ENCODE data around the gene ZSCAN22.

DNA sequence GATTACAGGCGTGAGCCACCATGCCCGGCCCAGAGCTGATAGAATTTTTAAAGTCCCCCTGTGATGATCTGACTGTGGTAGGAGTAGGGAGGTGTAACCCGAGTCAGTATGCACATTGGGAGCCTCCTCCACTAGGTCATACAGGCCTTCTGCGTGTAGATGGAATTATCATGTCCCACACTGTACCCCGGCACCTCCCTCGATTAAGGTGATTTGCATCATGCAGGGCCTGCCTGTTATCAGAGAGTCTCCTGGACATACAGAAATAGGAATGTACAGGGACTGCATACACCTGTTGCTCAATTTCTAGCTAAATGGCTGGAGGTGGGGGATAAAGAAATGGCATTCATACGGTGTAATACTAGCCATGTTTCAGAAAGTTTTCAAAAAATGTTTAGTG, 22.5 kb upstream of the ZSCAN22 start:
- TF ChIP-seq POLR2A (IDR thresholded peaks at IDR 0.05; ENCODE audit: low read length), result no peak
- TF ChIP-seq GATA1 (IDR thresholded peaks at IDR 0.05; ENCODE audit: low read depth, low read length), result no peak

Measured in erythroblast (primary cell).